Activated T-cell treated with anti-CD3 and anti-CD28 coated beads for 4 hours (primary cell): Measurements from ENCODE around the gene P2RY11.

Experiments
- DNase-seq: peaks from one replicate; pipeline ENCODE4 v3.0.0-alpha.2; 2020

Gene P2RY11

GRCh38 chr19:10113964-10114650, 2.6 kb downstream of the P2RY11 start:
- no peak for DNase-seq

GRCh38 chr19:10114651-10115391, 3.3 kb downstream of the P2RY11 start:
- no peak for DNase-seq

- no peak for DNase-seq
Measured at GRCh38 chr19:10115392-10116084, 4.0 kb downstream of the P2RY11 start.

- DNase-seq = no peak
Measured at GRCh38 chr19:10116085-10116865, 4.8 kb downstream of the P2RY11 start.

GRCh38 chr19:10116866-10117616, 5.5 kb downstream of the P2RY11 start:
- no peak for DNase-seq

GRCh38 chr19:10118960-10119359, 7.5 kb downstream of the P2RY11 start:
- DNase-seq = no peak

GRCh38 chr19:10120538-10121189, 9.2 kb downstream of the P2RY11 start:
- DNase-seq = no peak

- no peak for DNase-seq
Measured at GRCh38 chr19:10122045-10122444, 10.6 kb downstream of the P2RY11 start.

- DNase-seq = no peak
Measured at GRCh38 chr19:10124429-10124828, 12.9 kb downstream of the P2RY11 start.

GRCh38 chr19:10126213-10126639, 14.7 kb downstream of the P2RY11 start:
- no peak for DNase-seq

GRCh38 chr19:10132905-10133304, 21.4 kb downstream of the P2RY11 start:
- no peak for DNase-seq

- no peak for DNase-seq
Measured at GRCh38 chr19:10133596-10133995, 22.1 kb downstream of the P2RY11 start.

- no peak for DNase-seq
Measured at GRCh38 chr19:10134040-10134439, 22.5 kb downstream of the P2RY11 start.

- DNase-seq = no peak
Measured at GRCh38 chr19:10135551-10136334, 24.2 kb downstream of the P2RY11 start.

GRCh38 chr19:10136936-10137335, 25.4 kb downstream of the P2RY11 start:
- no peak for DNase-seq

- no peak for DNase-seq
Measured at GRCh38 chr19:10137751-10138682, 26.5 kb downstream of the P2RY11 start.

- DNase-seq = no peak
Measured at GRCh38 chr19:10138879-10139795, 27.6 kb downstream of the P2RY11 start.

GRCh38 chr19:10139952-10140351, 28.5 kb downstream of the P2RY11 start:
- DNase-seq = no peak

- DNase-seq = no peak
Measured at GRCh38 chr19:10141479-10141878, 30.0 kb downstream of the P2RY11 start.
